HuH-7 (cell line): Measurements from ENCODE around the gene TJP1.
"Not testable (repeated sequence)": the region's sequence is repeated elsewhere in the genome, so short reads cannot be mapped to it uniquely, and the experiment has no call there.

Experiments
- DNase-seq: peaks from one replicate; pipeline ENCODE4 v3.0.0; 2011; ENCODE audit warnings: low spot score

Gene TJP1

DNA sequence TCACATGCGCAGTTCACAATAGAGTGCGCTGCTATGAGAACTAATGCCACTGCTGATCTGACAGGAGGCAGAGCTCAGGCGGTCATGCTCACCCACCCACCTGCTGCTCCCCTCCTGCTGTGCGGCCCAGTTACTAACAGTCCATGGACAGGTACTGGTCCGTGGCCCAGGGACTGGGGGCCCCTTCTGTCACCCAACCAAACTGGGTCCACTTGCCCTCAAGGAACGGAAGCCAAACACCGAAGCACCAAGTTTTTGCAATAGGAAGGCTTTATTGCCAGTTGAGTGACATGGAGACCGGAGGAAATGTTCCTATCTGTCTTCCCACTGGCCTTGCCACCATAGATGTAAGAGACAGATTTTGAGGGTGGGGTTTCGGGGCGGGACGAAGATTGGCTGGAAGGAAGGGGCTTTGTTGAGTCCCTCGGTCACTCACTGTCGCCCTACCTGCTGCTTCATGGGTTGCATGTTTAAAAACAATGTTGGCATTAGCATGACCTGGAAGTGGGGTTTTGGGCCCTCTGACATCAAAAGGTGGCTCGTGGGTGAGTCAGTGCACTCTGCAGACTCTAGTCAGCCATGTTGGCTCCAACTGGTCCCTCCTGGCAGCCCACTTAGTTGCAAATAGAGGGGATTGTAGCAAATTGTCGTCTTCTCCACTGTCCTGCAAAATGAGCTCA is 141.0 kb downstream of the TJP1 start:
- no peak for DNase-seq

DNA sequence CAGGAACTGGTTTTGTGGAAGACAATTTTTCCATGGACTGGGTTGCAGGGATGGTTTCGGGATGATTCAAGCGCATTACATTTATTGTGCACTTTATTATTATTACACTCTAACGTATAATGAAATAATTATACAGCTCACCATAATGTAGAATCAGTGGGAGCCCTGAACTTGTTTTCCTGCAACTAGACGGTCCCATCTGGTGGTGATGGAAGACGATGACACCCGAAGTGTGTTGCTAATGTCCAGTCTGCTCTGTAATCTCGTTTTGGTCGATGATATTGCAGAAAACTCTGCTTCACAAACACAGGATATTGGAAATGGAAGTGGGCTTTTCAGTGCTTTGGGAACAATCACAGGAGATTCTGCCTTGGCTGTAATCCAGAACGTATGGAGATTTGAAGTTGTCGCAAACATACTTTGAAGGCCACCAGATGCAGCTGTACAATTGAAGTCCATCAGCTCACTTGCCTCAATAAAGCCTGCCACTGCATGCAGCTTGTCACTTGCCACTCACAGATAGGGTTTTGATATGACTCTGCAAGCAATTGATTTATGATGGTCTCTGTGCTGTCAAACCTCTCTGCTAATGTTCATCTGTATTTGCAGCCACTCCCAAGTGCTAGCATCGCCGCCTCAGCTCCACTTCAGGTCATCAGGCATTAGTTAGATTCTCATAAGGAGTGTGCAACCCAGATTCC is 141.7 kb downstream of the TJP1 start:
- no peak for DNase-seq

DNA sequence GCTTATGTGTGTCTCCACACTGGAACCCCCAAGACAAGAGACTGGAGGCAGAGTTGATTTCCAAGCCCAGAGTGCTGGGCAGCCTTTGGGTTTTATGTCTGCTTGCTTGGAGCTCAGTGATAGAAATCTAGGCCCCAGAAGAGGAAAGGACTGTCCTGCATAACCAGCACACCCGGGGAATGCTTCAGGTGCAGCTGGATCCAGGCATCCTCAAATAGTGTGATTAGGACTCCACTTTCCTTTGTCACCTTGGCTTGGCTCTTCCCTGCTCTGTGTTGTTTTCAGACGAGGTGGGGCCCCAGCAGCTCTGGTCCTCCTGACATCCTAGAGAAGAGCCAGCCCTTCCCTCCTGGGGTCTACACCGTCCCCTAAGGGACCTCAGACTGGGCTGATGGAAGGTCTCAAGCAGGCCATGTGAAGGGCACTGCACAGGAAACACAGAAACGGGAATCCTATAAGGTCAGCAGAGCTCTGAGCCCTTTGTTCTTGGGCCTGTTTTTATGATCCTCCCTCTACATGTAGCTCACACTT is 143.7 kb downstream of the TJP1 start:
- no peak for DNase-seq

DNA sequence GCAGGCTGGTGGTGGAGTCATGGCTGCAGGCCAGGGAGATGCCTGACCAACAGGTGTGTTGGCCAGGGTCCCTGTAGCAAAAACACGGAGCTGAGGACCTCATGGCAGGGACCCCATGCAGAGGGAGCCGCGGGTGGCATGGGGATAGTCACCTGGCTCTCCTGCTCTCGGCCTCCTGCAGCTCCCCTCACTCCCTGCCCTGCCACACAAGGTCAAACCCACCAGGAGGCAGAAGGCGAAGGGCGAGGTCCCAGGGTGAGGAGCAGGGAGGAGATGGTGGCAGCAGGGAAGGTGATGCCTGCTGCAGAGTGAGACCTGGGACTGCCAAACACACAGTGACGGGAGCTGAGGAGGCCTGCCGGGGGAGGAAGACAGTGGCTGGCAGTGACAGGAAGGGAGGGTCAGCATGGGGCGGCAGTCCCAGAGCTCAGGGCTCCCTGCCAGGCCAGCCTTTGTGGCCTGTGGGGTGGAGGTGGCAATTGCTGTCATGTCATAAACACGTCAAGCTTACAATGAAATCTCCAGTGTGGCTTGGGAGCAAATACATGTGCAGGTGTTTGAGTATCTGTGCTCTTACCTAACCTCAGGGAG is 144.3 kb downstream of the TJP1 start:
- no peak for DNase-seq

DNA sequence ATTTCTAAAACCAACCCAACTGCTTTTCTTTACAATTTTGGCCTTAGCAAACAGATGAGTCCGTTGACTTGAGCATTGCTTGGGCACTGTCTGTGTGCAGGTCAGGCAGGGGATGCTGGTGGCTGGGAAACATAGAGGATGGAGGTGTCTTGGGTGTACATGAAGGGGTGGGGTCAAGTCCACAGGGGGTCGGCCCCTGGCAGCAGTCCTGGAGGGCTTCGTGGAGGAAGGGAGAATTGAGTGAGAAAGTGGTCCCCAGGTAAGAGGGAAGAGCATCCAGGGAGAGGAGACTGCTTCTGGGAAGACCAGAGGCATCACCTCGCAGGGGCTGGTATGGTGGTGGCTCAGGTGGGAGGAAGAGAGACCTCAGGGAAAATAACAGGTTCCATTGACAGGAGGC is 144.8 kb downstream of the TJP1 start:
- DNase-seq: no peak

DNA sequence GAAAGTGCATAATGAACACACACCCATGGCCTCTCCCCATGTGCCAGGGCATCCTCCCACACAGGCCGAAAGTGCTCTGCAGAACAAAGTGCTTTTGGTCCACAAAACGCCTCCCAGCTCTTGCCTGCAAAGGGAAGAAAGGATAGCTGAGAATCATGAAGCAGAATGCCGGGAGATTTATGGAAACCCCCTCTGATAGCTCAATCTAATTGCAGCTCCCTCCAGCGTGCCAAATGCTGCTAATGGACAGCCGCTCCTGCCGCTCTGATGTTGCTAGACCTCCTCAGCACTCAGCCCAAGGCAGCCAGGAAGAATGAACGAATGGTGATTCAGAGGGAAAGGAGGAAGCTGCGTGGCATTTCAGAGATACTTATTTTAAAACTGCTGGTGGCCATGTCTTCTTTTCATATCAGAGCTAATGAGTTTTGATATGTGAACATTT is 145.3 kb downstream of the TJP1 start:
- no peak for DNase-seq

DNA sequence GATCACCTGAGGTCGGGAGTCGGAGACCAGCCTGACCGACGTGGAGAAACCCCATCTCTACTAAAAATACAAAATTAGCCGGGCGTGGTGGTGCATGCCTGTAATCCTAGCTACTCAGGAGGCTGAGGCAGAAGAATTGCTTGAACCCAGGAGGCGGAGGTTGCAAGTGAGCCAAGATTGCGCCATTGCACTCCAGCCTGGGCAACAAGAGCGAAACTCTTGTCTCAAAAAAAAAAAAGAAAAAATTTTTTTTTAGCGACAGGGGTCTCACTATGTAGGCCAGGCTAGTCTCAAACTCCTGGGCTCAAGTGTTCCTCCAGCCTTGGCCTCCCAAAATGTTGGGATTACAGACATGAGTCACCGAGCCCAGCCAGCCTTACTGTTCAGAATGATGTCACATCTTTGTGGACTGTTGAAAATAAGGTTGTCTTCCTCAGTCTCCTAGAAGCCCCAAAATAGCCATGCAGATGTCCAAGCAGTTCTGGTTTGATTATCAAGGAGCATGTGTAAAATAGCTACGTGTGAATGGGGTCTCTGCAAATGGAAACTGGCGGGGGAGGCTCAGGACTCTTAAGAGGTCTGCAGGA is 145.8 kb downstream of the TJP1 start:
- DNase-seq: not testable (repeated sequence)

DNA sequence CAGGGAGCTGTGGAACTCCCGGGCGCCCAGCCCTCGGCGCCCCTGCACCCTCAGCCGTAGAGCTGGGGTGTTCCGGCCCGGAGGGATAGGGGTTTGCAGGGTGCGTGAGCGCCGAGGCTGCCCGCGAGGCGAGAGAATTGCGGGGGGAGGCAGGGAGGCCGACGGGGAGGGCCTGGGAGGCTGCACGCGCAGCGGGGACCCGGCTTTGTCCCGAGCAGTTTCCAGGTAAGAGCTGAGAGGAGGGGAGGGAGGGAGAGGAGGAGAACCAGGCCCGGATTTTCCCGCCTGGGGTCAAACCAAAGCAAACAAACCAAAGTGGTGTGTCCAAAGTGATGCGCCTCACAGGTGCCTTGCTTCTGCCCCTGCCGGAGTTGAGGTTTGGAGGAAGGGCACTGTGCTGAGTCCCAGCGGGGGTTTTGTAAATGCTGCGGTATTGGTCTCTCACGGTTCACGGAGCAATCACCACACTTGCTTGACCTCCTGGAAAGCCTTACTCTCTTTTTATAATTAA is 146.4 kb downstream of the TJP1 start:
- no peak for DNase-seq

DNA sequence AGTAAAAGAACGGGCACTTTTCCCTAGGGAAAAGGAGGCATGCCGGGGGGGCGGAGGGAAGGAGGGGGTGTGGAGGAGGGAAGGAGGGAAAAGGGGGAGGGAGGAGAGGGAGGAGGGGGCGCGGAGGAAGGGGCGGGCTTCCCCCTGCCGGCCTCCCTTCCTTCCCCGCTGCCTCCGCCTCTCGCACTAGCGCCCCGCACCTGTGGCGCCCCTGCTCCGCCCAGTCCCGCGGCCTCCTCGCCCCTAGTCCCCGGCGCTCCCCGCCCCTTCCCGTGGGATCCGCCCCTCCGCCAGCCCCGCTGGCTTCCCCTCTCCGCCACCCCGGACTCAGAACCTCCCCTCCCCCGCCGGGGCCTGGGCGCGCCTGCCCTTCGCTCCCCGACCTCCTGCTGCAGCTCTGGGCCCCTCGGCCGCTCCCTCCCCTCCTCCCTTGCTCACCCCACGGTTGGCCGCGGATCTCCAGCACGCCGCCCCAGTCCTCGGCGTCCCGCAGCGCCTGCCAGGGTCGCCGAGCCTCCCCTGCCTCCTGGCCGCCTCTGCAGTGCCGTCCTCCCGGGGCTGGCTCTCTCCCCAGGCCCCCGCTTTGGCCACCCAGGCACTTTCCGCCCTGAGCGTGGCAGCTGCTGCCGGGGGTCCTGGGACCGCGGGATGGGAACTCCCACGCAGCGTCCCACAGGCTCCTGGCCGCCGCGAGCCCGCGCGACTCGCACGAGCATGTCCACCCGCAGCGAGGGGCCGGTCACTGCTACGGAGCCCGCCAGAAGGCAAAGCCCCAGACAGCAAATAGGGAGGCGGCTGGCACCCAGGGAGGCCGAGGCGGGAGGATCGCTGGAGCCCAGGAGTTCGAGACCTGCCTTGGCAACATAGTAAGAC is 147.4 kb downstream of the TJP1 start:
- peak; percentile 72 for DNase-seq

DNA sequence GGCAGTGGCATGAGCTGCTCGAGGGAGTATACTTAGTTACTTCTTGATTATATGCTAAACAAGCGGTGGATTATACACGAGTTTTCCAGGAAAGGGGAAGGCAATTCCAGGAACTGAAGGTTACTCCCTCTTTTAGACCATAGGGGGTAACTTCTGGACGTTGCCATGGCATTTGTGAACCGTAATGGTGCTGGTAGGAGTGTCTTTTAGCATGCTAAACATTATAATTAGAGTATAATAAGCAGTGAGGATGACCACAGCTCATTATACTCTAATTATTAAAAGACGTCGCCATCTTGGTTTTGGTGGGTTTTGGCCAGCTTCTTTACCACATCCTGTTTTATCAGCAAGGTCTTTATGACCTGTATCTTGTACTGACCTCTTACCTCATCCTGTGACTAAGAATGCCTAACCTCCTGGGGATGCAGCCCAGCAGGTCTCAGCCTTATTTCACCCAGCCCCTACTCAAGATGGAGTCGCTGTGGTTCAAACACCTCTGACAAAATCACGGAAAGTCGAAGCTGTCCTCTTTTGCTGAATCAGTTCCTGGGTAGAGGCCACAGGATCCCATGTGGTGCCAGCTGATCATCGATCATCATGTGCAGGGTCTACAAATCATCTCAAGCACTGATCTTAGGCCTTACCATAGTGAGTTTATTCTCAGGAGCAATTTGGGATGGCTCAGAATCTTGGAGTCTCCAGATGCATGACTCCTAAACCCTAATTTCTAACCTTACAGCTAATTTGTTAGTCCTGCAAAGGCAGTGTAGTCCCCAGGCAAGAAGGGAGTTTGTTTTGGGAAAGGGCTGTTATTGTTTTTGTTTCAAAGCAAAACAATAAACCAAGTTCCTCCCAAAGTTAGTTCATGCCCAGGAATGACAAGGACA is 149.1 kb downstream of the TJP1 start:
- DNase-seq: no peak

DNA sequence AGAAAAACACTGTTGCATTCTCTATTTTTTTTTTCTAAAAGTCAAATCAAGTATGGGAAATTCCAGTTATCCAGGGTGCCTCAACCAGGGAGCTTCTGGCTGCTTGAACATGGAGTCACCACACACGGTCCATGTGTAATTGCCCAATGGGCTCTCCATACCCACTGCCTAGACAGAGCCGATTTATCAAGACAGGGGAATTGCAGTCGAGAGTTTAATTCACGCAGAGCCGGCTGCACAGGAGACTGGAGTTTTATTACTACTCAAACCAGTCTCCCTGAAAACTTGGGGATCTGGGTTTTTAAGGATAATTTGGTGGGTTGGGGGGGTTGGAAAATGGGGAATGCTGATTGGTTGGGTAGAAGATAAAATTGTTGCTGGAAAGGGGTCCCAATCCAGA is 149.8 kb downstream of the TJP1 start:
- no peak for DNase-seq

DNA sequence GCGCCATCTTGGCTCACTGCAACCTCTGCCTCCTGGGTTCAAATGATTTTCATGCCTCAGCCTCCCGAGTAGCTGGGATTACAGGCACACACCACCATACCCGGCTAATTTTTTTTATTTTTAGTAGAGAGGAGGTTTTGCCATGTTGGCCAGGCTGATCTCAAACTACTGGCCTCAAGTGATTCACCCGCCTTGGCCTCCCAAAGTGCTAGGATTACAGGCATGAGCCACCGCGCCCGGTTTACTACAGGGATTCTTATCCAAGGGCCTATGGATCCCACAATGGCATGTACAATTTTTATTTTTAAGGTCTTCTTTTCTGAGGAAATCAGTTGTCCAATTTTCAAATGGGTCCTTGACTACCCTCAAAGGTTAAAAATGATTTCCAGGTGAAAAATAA is 150.2 kb downstream of the TJP1 start:
- not testable (repeated sequence) for DNase-seq

DNA sequence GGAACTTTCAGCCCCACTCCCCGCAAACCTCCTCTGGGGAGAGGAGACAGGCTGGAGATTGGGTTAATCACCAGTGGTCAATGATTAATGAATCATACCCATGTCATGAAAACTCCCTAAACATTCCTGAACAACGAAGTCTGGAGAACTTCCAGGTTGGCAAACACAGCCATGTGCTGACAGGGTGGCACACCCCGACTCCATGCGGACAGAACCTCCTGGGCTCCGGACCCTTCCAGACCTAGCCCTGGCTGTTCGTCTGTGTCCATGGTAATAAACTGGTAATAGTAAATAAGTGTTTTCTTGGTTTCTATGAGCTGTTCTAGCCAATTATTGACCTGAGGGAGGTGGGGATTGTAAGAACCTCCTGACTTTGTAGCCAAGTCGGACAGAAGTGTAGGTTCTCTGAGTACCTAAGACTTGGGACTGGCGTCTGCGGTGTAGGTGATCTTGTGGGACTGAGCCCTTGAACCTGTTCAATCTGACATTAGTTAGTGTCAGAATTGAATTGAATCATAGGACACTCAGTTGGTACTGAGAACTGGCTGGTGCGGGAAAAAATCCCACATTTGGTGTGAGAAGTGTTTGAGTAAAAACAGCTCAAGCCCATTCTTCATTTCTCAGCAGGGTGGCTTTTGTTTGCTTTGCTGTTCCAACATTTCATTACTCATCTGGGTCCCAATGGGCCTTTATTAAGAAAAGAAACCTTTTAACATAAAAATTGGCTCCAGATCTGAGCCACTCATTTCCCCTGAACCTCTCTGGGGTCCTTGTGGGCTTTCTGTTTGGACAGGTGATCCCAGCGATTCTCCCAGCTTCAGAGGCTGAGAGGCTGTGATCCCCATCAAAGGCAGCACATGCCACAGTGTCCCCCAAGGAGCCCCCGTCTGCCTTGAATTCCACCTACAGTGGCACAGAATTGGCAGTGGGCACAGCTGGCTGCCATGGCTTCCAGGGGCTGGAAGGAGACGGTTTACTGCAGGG is 151.0 kb downstream of the TJP1 start:
- no peak for DNase-seq

DNA sequence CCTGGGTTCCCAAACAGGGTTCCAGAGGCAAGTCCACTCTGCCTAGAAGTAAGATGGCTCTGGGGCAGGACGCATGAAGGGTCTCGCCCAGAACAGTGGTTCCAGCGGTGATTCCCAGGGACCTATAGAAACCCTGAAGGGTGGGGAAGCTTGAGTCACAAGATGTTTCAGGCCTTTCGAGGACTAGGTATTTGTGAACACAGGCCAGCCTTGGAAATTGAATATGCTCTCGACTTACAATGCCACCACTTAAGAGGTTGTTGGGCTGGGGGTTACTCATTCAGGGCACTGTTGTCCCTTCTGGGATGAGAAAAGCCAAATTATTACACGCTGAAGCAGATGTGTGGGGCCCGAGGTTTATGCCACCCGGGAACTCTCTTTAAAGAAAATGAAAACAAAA is 152.0 kb downstream of the TJP1 start:
- DNase-seq: no peak

DNA sequence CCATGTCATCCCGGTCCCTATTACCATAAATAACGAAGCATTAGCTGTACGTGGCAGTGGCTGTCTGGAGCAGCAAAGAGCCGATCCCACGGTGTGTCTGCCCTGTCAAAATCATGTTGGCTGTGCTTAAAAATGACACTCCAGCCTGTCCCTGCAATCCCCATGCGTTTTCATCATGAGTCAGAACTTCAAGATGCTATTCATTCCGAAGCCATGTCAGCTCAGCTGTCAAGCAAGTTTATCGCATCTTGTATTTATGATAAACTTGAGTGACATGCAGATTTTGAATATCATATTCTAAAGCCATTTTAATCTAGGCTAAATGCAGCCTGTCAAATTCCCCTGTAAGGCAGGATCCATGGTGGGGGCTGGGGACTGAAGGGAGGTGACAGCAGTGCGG is 152.4 kb downstream of the TJP1 start:
- no peak for DNase-seq

DNA sequence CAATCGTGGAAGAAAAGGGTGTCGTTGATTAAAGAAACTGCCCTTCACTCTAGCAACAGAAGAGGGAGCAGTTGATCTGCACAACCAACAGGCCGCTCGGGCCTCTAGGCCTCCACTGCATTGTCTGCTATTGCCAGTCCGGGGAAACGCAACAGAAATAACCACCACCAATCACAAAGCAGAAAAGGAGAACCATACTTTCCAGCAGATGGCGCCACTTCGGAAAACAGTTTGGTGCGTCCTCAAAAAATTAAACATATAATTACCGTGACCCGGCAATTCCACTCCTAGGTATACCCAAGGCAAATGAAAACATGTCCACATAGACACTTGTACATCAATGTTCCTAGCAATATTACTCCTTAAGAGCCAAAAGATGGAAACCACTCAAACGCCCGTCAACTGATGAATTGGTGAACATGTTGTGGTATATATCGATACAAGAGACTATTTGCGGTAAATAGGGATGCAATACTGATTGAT is 154.1 kb downstream of the TJP1 start:
- peak; percentile 70 for DNase-seq

DNA sequence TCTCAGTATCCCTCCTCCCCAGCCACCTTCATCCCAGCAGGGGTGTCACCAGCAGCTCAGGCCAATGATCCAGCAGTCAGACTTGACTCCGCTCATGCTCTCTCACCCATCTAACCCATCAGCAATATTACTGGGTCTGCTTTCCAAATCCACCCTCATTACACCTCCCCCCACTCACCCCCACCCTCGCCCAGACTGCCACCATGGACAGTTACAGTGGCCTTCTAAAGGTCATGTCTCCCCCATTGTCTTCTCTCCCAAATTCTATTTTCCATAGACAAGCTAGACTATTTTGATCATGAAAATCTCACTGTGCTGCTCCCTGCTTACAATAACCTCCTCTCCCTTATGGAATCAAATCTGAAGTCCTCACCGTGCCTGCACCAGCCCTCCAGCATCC is 156.0 kb downstream of the TJP1 start:
- DNase-seq: no peak

DNA sequence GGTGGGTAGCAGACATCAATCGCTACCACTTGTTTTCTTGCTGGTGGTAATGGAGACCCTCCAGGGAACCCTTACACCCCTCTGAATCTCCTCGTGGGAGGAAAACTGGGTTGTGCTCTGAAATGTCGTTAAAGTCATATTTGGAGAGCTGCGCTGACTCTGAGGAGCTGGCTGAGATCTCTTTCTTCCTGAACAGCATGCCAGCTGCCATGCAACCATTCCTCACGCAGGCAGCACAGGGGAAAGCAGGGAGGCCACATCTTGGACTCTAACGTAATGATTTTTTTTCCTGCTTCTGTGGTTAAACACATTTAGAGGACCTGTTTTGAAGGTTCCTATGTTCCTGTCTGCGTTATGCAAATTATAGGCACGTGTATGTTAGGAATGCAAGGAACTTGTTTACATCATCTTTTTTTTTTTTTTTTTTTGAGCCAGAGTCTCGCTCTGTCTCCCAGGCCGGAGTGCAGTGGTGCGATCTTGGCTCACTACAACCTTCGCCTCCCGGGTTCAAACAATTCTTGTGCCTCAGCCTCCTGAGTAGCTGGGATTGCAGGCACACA is 156.7 kb downstream of the TJP1 start:
- no peak for DNase-seq

DNA sequence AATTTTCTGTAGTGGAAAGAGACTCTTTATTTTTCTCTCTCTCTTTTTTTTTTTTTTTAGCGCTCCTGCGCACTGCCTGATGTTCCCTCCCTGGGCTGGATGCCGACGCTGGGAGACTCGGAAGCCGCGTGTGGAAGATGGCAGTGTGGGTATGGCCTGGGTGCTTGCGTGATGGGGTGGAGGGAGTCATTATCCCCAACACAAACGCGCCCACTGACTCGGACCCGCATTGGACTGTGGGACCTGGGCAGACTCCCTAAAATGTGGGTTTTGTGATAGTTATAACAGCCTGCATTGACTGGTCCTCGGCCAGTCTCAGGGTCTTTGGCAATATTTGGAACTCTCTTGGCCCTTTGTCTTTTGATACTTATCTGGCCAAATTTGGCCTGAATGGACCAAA is 157.9 kb downstream of the TJP1 start:
- DNase-seq: no peak
